ENCODE data around the gene PDCD1. TPM values are rescaled to one million over a fixed set of nuclear protein-coding genes. Genes with fewer than 3 reads are reported as not detected.

Gene PDCD1
- total and polyA plus RNA-seq, 2 of the 8 experiments (the other 6 are each of a cell fraction or from before 2014, with no cell fraction given): 0.48 to 1.1 TPM

- no peaks in the 10 kb centered on the region; a peak in 2 of 8 replicates for H3K36me3 ChIP-seq (ENCODE audit: control insufficient read depth in 2 of 4, insufficient read depth in 4 of 4, low read length in 3 of 4)
- no peak overlapping the region for H3K9ac ChIP-seq (replicated peaks in 1 of 4; ENCODE audit: extremely low read depth in 1 of 4, low read depth in 3 of 4, low read length in 3 of 4)
- no peak overlapping the region for H2BK120ac ChIP-seq (replicated peaks; ENCODE audit: low read depth, low read length)
- no peak overlapping the region for H4K5ac ChIP-seq (ENCODE audit: insufficient read length, low read depth, low read length)
- no peak overlapping the region for H3K23ac ChIP-seq (ENCODE audit: insufficient read length)
- H3K4me1 ChIP-seq (replicated peaks in 1 of 4; ENCODE audit: control insufficient read depth in 3 of 4, insufficient read depth in 4 of 4, low read length in 3 of 4): peaks cover 0 to 22% (median 6%) of the 10 kb centered on the region in 4 experiments; a peak in 6 of 7 replicates
- no peak overlapping the region for H2AK5ac ChIP-seq (ENCODE audit: low read depth, low read length)
- H4K91ac ChIP-seq (replicated peaks; ENCODE audit: insufficient read length, low read length): no peak overlapping the region
- H3K14ac ChIP-seq (ENCODE audit: insufficient read length): no peak overlapping the region
- TF ChIP-seq, protein P1, sequence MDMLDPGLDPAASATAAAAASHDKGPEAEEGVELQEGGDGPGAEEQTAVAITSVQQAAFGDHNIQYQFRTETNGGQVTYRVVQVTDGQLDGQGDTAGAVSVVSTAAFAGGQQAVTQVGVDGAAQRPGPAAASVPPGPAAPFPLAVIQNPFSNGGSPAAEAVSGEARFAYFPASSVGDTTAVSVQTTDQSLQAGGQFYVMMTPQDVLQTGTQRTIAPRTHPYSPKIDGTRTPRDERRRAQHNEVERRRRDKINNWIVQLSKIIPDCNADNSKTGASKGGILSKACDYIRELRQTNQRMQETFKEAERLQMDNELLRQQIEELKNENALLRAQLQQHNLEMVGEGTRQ (IDR thresholded peaks at IDR 0.05; ENCODE audit: low read length): 0 out of 2 replicates have a peak, but pooled peaks have one; percentile 5
- no peak for TF ChIP-seq EP300 (IDR thresholded peaks at IDR 0.05; ENCODE audit: borderline replicate concordance in 1 of 2, low read depth in 2 of 2, low read length in 2 of 2)
- TF ChIP-seq, protein P2, sequence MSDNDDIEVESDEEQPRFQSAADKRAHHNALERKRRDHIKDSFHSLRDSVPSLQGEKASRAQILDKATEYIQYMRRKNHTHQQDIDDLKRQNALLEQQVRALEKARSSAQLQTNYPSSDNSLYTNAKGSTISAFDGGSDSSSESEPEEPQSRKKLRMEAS (IDR thresholded peaks at IDR 0.05): peak; percentile 57; the same call in 1 of the 2 replicates
- H2BK5ac ChIP-seq (ENCODE audit: low read depth, low read length): no peak overlapping the region
- ChIA-PET POLR2A (ENCODE audit: partially characterized antibody) (interaction anchor here (1.3 to 1.4 kb wide), 2 partner anchors 9 to 15 kb away, joined by 5 to 6 read pairs; no protein-coding TSS in a partner anchor), CTCF (ENCODE audit: partially characterized antibody) (interaction anchor here (1.0 to 1.7 kb wide), 4 partner anchors 9 to 128 kb away, joined by 3 to 6 read pairs (median 4); no protein-coding TSS in a partner anchor)
- H3K79me1 ChIP-seq (ENCODE audit: low read depth, low read length): no peaks in the 10 kb centered on the region; the same call in 1 of the 2 replicates
- H4K20me1 ChIP-seq (replicated peaks in 1 of 2; ENCODE audit: control insufficient read depth in 1 of 2, insufficient read depth in 2 of 2, low read length in 2 of 2): peaks cover 0 to 6% of the 10 kb centered on the region in 2 experiments
- H3K4me3 ChIP-seq (ENCODE audit: extremely low read depth in 1 of 4, insufficient read depth in 2 of 4, low read depth in 3 of 4, low read length in 4 of 4): no peak overlapping the region
- no peak overlapping the region for H2BK12ac ChIP-seq (ENCODE audit: low read depth, low read length)
- no peak overlapping the region for H2AFZ ChIP-seq (ENCODE audit: low read length)
- H2BK15ac ChIP-seq (ENCODE audit: low read length): 0 out of 2 replicates have a peak overlapping the region, but pooled peaks have one; percentile 72
- peaks cover 0 to 4% (median 0%) of the 10 kb centered on the region in 4 experiments; a peak in 2 of 7 replicates for H3K27me3 ChIP-seq (replicated peaks in 1 of 4; ENCODE audit: control insufficient read depth in 3 of 4, extremely low read depth in 1 of 4, insufficient read depth in 3 of 4, low read length in 3 of 4)
- no peak overlapping the region for H2BK20ac ChIP-seq (ENCODE audit: low read length)
- DNase-seq (ENCODE audit: low read depth in 1 of 2, low spot score in 2 of 2) (no peak), FAIRE-seq (no peak)
- no peak overlapping the region for H3K4me2 ChIP-seq (ENCODE audit: insufficient read depth in 1 of 2, low read depth in 2 of 2, low read length in 2 of 2)
- H4K8ac ChIP-seq (ENCODE audit: extremely low read depth, insufficient read depth, low read length): peak overlapping the region; percentile 86; the same call in 1 of the 2 replicates
- H3K23me2 ChIP-seq (ENCODE audit: low read depth, low read length): peaks cover 15% of the 10 kb centered on the region
- peak overlapping the region; percentile 32; the same call in 1 of the 2 replicates for H3K18ac ChIP-seq (ENCODE audit: extremely low read depth, low read length)
- H3K79me2 ChIP-seq (ENCODE audit: control insufficient read depth in 1 of 2, insufficient read depth in 2 of 2, low read length in 2 of 2): no peaks in the 10 kb centered on the region
- H3K9me3 ChIP-seq (ENCODE audit: insufficient read depth in 2 of 2, low read depth in 1 of 2, low read length in 1 of 2): no peaks in the 10 kb centered on the region
- 84% methylated on average over 29 of the region's 30 CpGs; no CpG with 5 or more reads in 1 of the 2 experiments for WGBS, 2 experiments (ENCODE audit: extremely low coverage in 1 of 2, insufficient coverage in 1 of 2, insufficient read length in 1 of 2, insufficient replicate concordance in 2 of 2, low coverage in 1 of 2, low lambda C conversion rate in 2 of 2, missing lambda C conversion rate in 1 of 2)
- H3K4ac ChIP-seq (replicated peaks; ENCODE audit: insufficient read length, low read depth, low read length): peak overlapping the region; percentile 69
- H3K56ac ChIP-seq (replicated peaks; ENCODE audit: insufficient read length, low read depth, low read length): no peak overlapping the region
- no peak overlapping the region for H3K27ac ChIP-seq (ENCODE audit: low read depth, low read length)
Measured at GRCh38 chr2:241859436-241860183, 916 bp upstream of the PDCD1 start.

Measured in H1 (cell line).